Pericardium fibroblast (primary cell): ENCODE data around the gene TMEM106B. TPM values are rescaled to one million over a fixed set of nuclear protein-coding genes. Genes with fewer than 3 reads are reported as not detected.

Experiments used
- total RNA-seq: library from RNA; depleted of rRNA; stranded (reverse); fragments of >200 nt; gene quantifications from 2 replicates; pipeline ENCODE4 v1.2.3, GENCODE V29; 2015

TMEM106B gene
- 31.2 and 50.2 TPM in 2 replicates for total RNA-seq

DNA sequence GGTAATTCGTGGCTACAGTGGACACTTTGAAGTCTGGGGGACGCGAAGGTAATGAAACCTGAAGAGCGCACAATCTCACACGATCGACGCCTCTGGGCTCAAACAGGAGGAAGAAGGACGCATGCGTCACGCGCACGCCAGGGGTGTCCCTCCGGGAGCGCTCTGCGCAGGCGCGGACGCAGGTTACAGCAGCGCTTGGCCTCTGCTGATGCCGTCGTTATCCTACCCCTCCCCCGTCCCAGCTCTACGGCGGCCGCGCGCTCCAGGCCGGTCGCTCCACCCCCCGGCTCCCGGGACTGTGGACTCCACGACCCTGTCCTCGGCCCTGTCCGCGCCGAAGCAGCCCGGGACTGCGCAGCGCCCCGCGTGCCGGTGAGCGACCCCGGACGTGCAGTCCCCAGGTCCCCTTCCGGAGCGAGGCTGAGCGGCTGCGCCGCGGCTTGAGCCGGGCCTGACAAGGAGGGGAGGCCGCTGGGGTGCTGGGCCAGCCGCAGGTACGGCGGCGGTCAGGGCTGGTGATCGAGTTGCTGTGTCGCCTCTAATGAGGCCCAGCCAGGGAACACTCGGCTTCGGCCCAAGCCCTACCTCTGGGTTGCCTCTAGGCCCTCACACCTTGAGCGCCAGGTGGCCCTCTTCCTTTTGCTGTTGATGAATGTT, at the start of gene TMEM106B:
TSS of gene TMEM106B (plus strand) at position 241 of the 657 bp plus-strand sequence. CDS start 3,517 bp downstream, outside the sequence.

Other genes starting within 250 kb of the TMEM106B start
- not detected in 2 replicates for gene VWDE, start 192.6 kb downstream of the TMEM106B start, total RNA-seq